Colonic mucosa (tissue), 4 donors: Measurements from ENCODE around the gene NT5C3A. TPM values are rescaled to one million over a fixed set of nuclear protein-coding genes. Genes with fewer than 3 reads are reported as not detected.

ENCODE experiments used
- DNase-seq: peaks from one replicate; pipeline ENCODE4 v3.0.0-alpha.2; 2020
- H3K27ac ChIP-seq: fragments of 200-600 bp; one replicate; pipeline ENCODE4 v1.8.0; 2021
- H3K27me3 ChIP-seq: fragments of 200-600 bp; one replicate; pipeline ENCODE4 v1.8.0; 2021
- H3K36me3 ChIP-seq: fragments of 200-600 bp; one replicate; pipeline ENCODE4 v1.8.0; 2021
- H3K4me1 ChIP-seq: fragments of 200-600 bp; one replicate; pipeline ENCODE4 v1.8.0; 2021; ENCODE audit warnings: mild to moderate bottlenecking
- H3K4me3 ChIP-seq: fragments of 200-600 bp; one replicate; pipeline ENCODE4 v1.8.0; 2021
- H3K9ac ChIP-seq, 2 donors: one replicate each; pipeline ENCODE4 v1.7.0; 2013; ENCODE audit warnings: control low read depth in 2 of 2, low read depth in 2 of 2, low read length in 2 of 2
- H3K9me3 ChIP-seq: fragments of 200-600 bp; one replicate; pipeline ENCODE4 v1.8.0; 2021
- CTCF ChIP-seq: fragments of 200-600 bp; IDR thresholded peaks from one replicate; pipeline ENCODE4 v1.8.0; 2022; ENCODE audit warnings: antibody characterized with exemption, mild to moderate bottlenecking
- intact Hi-C: fragments of 100-400 bp; cut with DNase I; formaldehyde crosslinking; loops from one replicate; pipeline ENCODE4 v1.14.1; 2022
- total RNA-seq, 2 donors: library from RNA; stranded (reverse); fragmentation: NEBNext Ultra II Directional in 1 of 2; extraction: Animal tissue kit (Norgen Biotek cat#: 25700) in 1 of 2; gene quantifications; one replicate each; pipeline ENCODE4 v1.2.1, GENCODE V29; 2021
- donor health status: healthy.
- donor health status: DM: no; HTN: no; CAD: no.
- donor health status: DM: no; HTN: no; CAD: no.

NT5C3A gene
- total RNA-seq, 2 donors from 2014 or later, result 53.9 to 104 TPM

DNA sequence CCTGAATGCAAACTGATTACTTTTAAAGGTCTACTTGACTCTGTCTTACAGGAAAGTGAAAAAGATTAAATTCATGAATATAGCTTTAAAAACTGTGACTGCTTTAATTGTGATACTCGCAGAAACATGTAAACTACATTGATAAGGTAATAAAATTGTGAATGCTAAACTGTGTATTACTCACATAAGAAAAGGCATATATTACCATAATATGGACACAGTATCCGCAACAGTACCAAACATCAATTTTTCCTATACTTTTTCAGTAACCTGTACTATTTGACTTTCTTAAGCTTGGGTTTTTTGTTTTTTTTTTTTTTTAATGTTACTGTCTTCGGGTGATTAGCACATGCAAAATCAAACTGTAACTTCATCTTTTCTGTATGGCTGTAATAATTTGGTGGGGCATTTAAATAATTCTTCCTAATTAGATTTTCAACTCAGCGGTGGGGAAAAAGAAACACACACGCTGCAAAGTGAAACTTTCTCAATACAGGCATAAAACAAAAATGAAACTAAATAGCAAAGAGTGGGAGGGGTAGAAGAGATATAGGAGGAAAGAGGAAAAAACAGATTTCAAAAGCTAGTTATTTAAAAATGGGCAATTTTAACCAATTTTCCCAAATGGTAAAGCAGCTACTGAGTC is 23.2 kb downstream of the NT5C3A start:
- Histone ChIP-seq H3K27ac (peak overlapping the region; percentile 71), H3K9ac (peak overlapping the region in 1 of 2 donors; percentile 71), H3K4me1 (peaks cover 8% of the 10 kb centered on the region), H3K27me3 (no peaks in the 10 kb centered on the region), H3K9me3 (no peaks in the 10 kb centered on the region), H3K36me3 (no peaks in the 10 kb centered on the region), H3K4me3 (peak overlapping the region; percentile 27)
- TF ChIP-seq CTCF, result no peak
- intact Hi-C loops, result no loop called here
- DNase-seq, result no peak

GRCh38 chr7:33038639-33039038 is 23.9 kb downstream of the NT5C3A start:
- peaks cover 8% of the 10 kb centered on the region for H3K4me1 ChIP-seq
- intact Hi-C loops, result no loop called here
- no peak for DNase-seq

DNA sequence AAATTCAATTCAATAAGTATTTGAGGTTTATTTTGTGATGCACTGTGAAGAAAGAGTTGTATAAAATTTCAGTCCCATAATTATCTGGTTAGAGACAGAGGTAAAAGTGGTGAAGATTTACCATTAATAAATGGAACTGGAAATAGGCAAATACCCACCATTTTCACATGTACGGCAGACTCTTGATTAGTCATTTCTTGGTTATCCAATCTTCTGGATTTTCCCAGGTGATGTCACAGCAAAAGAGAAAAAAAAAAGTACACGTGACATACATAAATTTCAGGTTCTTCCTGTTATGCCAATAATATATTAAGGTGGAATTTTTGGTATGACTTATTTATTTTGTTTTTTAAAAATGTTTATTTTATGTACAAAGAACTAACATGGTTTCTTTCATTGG is 26.8 kb downstream of the NT5C3A start:
- H3K27ac ChIP-seq, result no peak overlapping the region
- no peak overlapping the region for H3K4me3 ChIP-seq
- intact Hi-C loops, result no loop called here
- TF ChIP-seq CTCF, result no peak
- no peak for DNase-seq
- H3K4me1 ChIP-seq, result peaks cover 3% of the 10 kb centered on the region
- H3K9ac ChIP-seq, result no peak overlapping the region
- no peaks in the 10 kb centered on the region for H3K27me3 ChIP-seq
- no peaks in the 10 kb centered on the region for H3K9me3 ChIP-seq
- no peaks in the 10 kb centered on the region for H3K36me3 ChIP-seq

More at GRCh38 chr7:33038639-33039038, 23.9 kb downstream of the NT5C3A start:
- no peak for TF ChIP-seq CTCF
- Histone ChIP-seq H3K27me3 (no peaks in the 10 kb centered on the region), H3K9ac (no peak overlapping the region), H3K4me3 (peak overlapping the region; percentile 27), H3K36me3 (no peaks in the 10 kb centered on the region), H3K27ac (peak overlapping the region; percentile 71), H3K9me3 (no peaks in the 10 kb centered on the region)

- Histone ChIP-seq H3K9me3 (no peaks in the 10 kb centered on the region), H3K4me3 (no peak overlapping the region), H3K27me3 (no peaks in the 10 kb centered on the region), H3K27ac (peak overlapping the region; percentile 24), H3K9ac (no peak overlapping the region), H3K4me1 (no peaks in the 10 kb centered on the region), H3K36me3 (peaks cover 7% of the 10 kb centered on the region)
- TF ChIP-seq CTCF, result no peak
- DNase-seq, result no peak
- intact Hi-C loops, result no loop called here
These were observed 38.3 kb downstream of the NT5C3A start for GRCh38 chr7:33024189-33024757.

DNA sequence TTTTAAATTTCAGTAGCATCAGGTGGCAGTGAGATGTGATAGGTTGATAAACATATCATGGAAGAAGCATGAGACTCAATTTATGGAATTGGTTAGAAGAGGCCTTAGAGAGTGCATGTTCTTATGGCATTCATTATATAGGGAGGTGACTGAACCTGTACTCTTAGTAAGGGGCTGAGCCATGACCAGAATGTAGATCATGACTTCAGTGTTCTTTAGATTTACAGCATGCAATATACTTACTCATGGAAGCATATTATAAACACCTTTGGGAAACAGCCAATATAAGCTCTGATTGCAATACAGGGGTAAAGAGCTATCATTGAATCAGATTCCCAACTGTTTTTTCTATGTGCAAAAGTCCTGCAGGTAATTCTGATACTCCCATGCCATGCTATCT is 50.2 kb downstream of the NT5C3A start:
- intact Hi-C loops, result no loop called here
- Histone ChIP-seq H3K9me3 (no peaks in the 10 kb centered on the region), H3K9ac (no peak overlapping the region), H3K27ac (no peak overlapping the region), H3K4me3 (no peak overlapping the region), H3K27me3 (no peaks in the 10 kb centered on the region), H3K36me3 (no peaks in the 10 kb centered on the region), H3K4me1 (no peaks in the 10 kb centered on the region)
- no peak for TF ChIP-seq CTCF
- DNase-seq, result no peak
